ENCODE results near the gene MYO3B.

DNA sequence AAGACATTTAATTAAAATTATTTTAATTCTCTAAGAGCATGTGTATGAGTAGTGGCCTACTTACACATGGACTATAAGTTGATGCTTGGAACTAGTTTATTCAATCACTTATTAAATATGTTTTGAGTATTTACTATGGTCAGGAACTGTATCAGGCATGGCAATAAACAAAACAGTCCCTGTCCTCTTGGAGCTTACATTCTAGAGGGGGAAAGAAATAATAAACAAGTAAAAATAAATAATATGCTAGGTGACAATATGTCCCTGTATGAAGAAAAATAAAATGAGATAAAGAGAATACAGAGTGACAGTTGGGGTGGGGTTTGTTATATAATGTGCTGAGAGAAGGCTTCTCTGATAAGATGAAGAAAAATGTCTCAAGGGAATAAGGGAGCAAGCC lies 74.5 kb downstream of the MYO3B start:
- TF ChIP-seq SP1 (IDR thresholded peaks at IDR 0.05) = no peak
- no peak for TF ChIP-seq BHLHE40 (IDR thresholded peaks at IDR 0.05; ENCODE audit: borderline replicate concordance)
- TF ChIP-seq, protein P1, sequence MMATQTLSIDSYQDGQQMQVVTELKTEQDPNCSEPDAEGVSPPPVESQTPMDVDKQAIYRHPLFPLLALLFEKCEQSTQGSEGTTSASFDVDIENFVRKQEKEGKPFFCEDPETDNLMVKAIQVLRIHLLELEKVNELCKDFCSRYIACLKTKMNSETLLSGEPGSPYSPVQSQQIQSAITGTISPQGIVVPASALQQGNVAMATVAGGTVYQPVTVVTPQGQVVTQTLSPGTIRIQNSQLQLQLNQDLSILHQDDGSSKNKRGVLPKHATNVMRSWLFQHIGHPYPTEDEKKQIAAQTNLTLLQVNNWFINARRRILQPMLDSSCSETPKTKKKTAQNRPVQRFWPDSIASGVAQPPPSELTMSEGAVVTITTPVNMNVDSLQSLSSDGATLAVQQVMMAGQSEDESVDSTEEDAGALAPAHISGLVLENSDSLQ (IDR thresholded peaks at IDR 0.05) = no peak
- no peak for TF ChIP-seq ZNF384 (IDR thresholded peaks at IDR 0.05)
- TF ChIP-seq ARNT (IDR thresholded peaks at IDR 0.05) = no peak
- TF ChIP-seq ELF4 (IDR thresholded peaks at IDR 0.05) = no peak
